Ishikawa (cell line): ENCODE results near the gene ZC2HC1C.

Source experiments
- CEBPB ChIP-seq: IDR thresholded peaks from 2 replicates; pipeline ENCODE4 v1.6.1; 2012
- CREB1 ChIP-seq: IDR thresholded peaks from 2 replicates; pipeline ENCODE4 v1.6.1; 2012; ENCODE audit warnings: low read depth
- EGR1 ChIP-seq: IDR thresholded peaks from 2 replicates; pipeline ENCODE4 v1.6.1; 2012
- EP300 ChIP-seq: IDR thresholded peaks from 2 replicates; pipeline ENCODE4 v1.6.1; 2012; ENCODE audit warnings: borderline replicate concordance
- FOXM1 ChIP-seq: IDR thresholded peaks from 2 replicates; pipeline ENCODE4 v1.6.1; 2012; ENCODE audit warnings: low read depth, borderline replicate concordance
- MAX ChIP-seq: IDR thresholded peaks from 2 replicates; pipeline ENCODE4 v1.6.1; 2012
- NFIC ChIP-seq: IDR thresholded peaks from 2 replicates; pipeline ENCODE4 v1.6.1; 2012
- RAD21 ChIP-seq: IDR thresholded peaks from 2 replicates; pipeline ENCODE4 v1.6.1; 2012; ENCODE audit warnings: low read depth
- REST ChIP-seq: IDR thresholded peaks from 2 replicates; pipeline ENCODE4 v1.6.1; 2012; ENCODE audit warnings: low read depth, mild to moderate bottlenecking
- TAF1 ChIP-seq: IDR thresholded peaks from 2 replicates; pipeline ENCODE4 v1.6.1; 2012; ENCODE audit warnings: low read depth, mild to moderate bottlenecking
- TCF12 ChIP-seq: IDR thresholded peaks from 2 replicates; pipeline ENCODE4 v1.6.1; 2012; ENCODE audit warnings: low read depth
- TEAD4 ChIP-seq: IDR thresholded peaks from 2 replicates; pipeline ENCODE4 v1.6.1; 2012
- USF1 ChIP-seq: IDR thresholded peaks from 2 replicates; pipeline ENCODE4 v1.6.1; 2012
- YY1 ChIP-seq: IDR thresholded peaks from 2 replicates; pipeline ENCODE4 v1.6.1; 2012; ENCODE audit warnings: low read depth
- ZBTB7A ChIP-seq: IDR thresholded peaks from 2 replicates; pipeline ENCODE4 v1.6.1; 2012; ENCODE audit warnings: low read depth

The ZC2HC1C gene

GRCh38 chr14:75040507-75040906 is 28.9 kb upstream of the ZC2HC1C start:
- TF ChIP-seq CEBPB (no peak), NFIC (no peak), TAF1 (no peak)

- TF ChIP-seq CREB1 (no peak), EGR1 (no peak), FOXM1 (no peak), MAX (no peak), YY1 (no peak), REST (no peak), RAD21 (no peak)
Measured at GRCh38 chr14:75040959-75041358, 28.5 kb upstream of the ZC2HC1C start.

GRCh38 chr14:75041613-75042012 is 27.8 kb upstream of the ZC2HC1C start:
- no peak for TF ChIP-seq USF1
- TF ChIP-seq RAD21, result no peak
- no peak for TF ChIP-seq NFIC
- no peak for TF ChIP-seq MAX
- TF ChIP-seq ZBTB7A, result no peak
- TF ChIP-seq YY1, result no peak
- no peak for TF ChIP-seq EGR1
- no peak for TF ChIP-seq FOXM1

- TF ChIP-seq USF1 (no peak), MAX (no peak), ZBTB7A (no peak), TEAD4 (no peak), TCF12 (no peak), NFIC (no peak), RAD21 (no peak), CEBPB (no peak)
Measured at GRCh38 chr14:75042035-75042434, 27.4 kb upstream of the ZC2HC1C start.

GRCh38 chr14:75044322-75044721 is 25.1 kb upstream of the ZC2HC1C start:
- no peak for TF ChIP-seq MAX
- no peak for TF ChIP-seq TEAD4
- no peak for TF ChIP-seq CREB1
- no peak for TF ChIP-seq RAD21
- no peak for TF ChIP-seq CEBPB
- TF ChIP-seq YY1, result no peak
- no peak for TF ChIP-seq FOXM1
- no peak for TF ChIP-seq USF1
- TF ChIP-seq REST, result no peak
- no peak for TF ChIP-seq NFIC
- TF ChIP-seq EGR1, result no peak
- no peak for TF ChIP-seq EP300
- TF ChIP-seq ZBTB7A, result no peak
- no peak for TF ChIP-seq TAF1
- no peak for TF ChIP-seq TCF12

- TF ChIP-seq CEBPB (no peak), NFIC (no peak)
Measured at GRCh38 chr14:75044752-75045151, 24.7 kb upstream of the ZC2HC1C start.

- TF ChIP-seq FOXM1, result no peak
- TF ChIP-seq EP300, result no peak
- TF ChIP-seq CEBPB, result no peak
- no peak for TF ChIP-seq ZBTB7A
- TF ChIP-seq TAF1, result no peak
- TF ChIP-seq REST, result no peak
- no peak for TF ChIP-seq USF1
- no peak for TF ChIP-seq EGR1
- no peak for TF ChIP-seq RAD21
- TF ChIP-seq MAX, result no peak
- TF ChIP-seq YY1, result no peak
- TF ChIP-seq CREB1, result no peak
- no peak for TF ChIP-seq TEAD4
- TF ChIP-seq NFIC, result no peak
- TF ChIP-seq TCF12, result no peak
Measured at GRCh38 chr14:75046275-75046674, 23.2 kb upstream of the ZC2HC1C start.
